ENCODE results near the gene HOXA11.

HOXA11 gene

GRCh38 chr7:27176524-27176845 lies 8.5 kb downstream of the HOXA11 start:
- no CpG with 5 or more reads among the region's 3 CpGs for WGBS (ENCODE audit: extremely low coverage, insufficient coverage, insufficient read length)
- Histone ChIP-seq H4K91ac (ENCODE audit: low read depth, low read length) (no peak overlapping the region), H3K79me1 (ENCODE audit: low read length) (no peaks in the 10 kb centered on the region), H3K18ac (ENCODE audit: low read length) (no peak overlapping the region), H3K27me3 (ENCODE audit: insufficient read depth, low read length) (peaks cover 88% of the 10 kb centered on the region), H3K23ac (ENCODE audit: low read length) (no peak overlapping the region), H3K9ac (ENCODE audit: low read length) (no peak overlapping the region), H3K9me3 (ENCODE audit: insufficient read depth, low read depth, low read length) (peaks cover 43% of the 10 kb centered on the region), H2BK12ac (ENCODE audit: low read length) (no peak overlapping the region), H3K14ac (ENCODE audit: low read length) (no peak overlapping the region), H2BK5ac (ENCODE audit: low read depth, low read length, poor library complexity) (no peak overlapping the region), H3K4me2 (ENCODE audit: low read length) (no peak overlapping the region), H3K4me3 (ENCODE audit: low read depth, low read length) (no peak overlapping the region), H3K4me1 (ENCODE audit: control insufficient read depth in 1 of 2, insufficient read depth in 2 of 2, low read length in 2 of 2) (peaks cover 7 to 16% of the 10 kb centered on the region in 2 experiments), H2BK120ac (ENCODE audit: insufficient read depth, low read length, poor library complexity) (no peak overlapping the region), H3K36me3 (ENCODE audit: control insufficient read depth in 1 of 2, insufficient read depth in 2 of 2, low read length in 2 of 2) (no peaks in the 10 kb centered on the region), H2AK5ac (ENCODE audit: low read length) (no peak overlapping the region), H4K12ac (ENCODE audit: low read depth, low read length) (no peak overlapping the region), H3K79me2 (ENCODE audit: control insufficient read depth, insufficient read depth, low read length, poor library complexity) (no peaks in the 10 kb centered on the region), H3K27ac (ENCODE audit: low read depth, low read length) (no peak overlapping the region), H2AFZ (ENCODE audit: insufficient read depth, low read length, poor library complexity) (no peak overlapping the region), H4K8ac (ENCODE audit: low read depth, low read length) (no peak overlapping the region), H3K4ac (ENCODE audit: low read depth, low read length) (no peak overlapping the region)
- no peak for DNase-seq

GRCh38 chr7:27175626-27176523 lies 9.2 kb downstream of the HOXA11 start:
- H3K9ac ChIP-seq (ENCODE audit: low read length), result no peak overlapping the region
- H3K4me2 ChIP-seq (ENCODE audit: low read length), result no peak overlapping the region
- no peak overlapping the region for H3K4ac ChIP-seq (ENCODE audit: low read depth, low read length)
- no peak overlapping the region for H4K12ac ChIP-seq (ENCODE audit: low read depth, low read length)
- no CpG with 5 or more reads among the region's 40 CpGs for WGBS (ENCODE audit: extremely low coverage, insufficient coverage, insufficient read length)
- no peak overlapping the region for H3K18ac ChIP-seq (ENCODE audit: low read length)
- no peak overlapping the region for H3K27ac ChIP-seq (ENCODE audit: low read depth, low read length)
- peaks cover 92% of the 10 kb centered on the region for H3K27me3 ChIP-seq (ENCODE audit: insufficient read depth, low read length)
- no peaks in the 10 kb centered on the region for H3K79me2 ChIP-seq (ENCODE audit: control insufficient read depth, insufficient read depth, low read length, poor library complexity)
- H2AFZ ChIP-seq (ENCODE audit: insufficient read depth, low read length, poor library complexity), result no peak overlapping the region
- no peak overlapping the region for H3K14ac ChIP-seq (ENCODE audit: low read length)
- H2BK5ac ChIP-seq (ENCODE audit: low read depth, low read length, poor library complexity), result no peak overlapping the region
- H4K91ac ChIP-seq (ENCODE audit: low read depth, low read length), result no peak overlapping the region
- peaks cover 7 to 19% of the 10 kb centered on the region in 2 experiments for H3K4me1 ChIP-seq (ENCODE audit: control insufficient read depth in 1 of 2, insufficient read depth in 2 of 2, low read length in 2 of 2)
- no peak overlapping the region for H2BK120ac ChIP-seq (ENCODE audit: insufficient read depth, low read length, poor library complexity)
- H3K4me3 ChIP-seq (ENCODE audit: low read depth, low read length), result no peak overlapping the region
- DNase-seq, result no peak
- H3K9me3 ChIP-seq (ENCODE audit: insufficient read depth, low read depth, low read length), result peaks cover 45% of the 10 kb centered on the region
- H3K79me1 ChIP-seq (ENCODE audit: low read length), result no peaks in the 10 kb centered on the region
- H4K8ac ChIP-seq (ENCODE audit: low read depth, low read length), result no peak overlapping the region
- no peaks in the 10 kb centered on the region for H3K36me3 ChIP-seq (ENCODE audit: control insufficient read depth in 1 of 2, insufficient read depth in 2 of 2, low read length in 2 of 2)
- H3K23ac ChIP-seq (ENCODE audit: low read length), result peak overlapping the region; percentile 41
- H2BK12ac ChIP-seq (ENCODE audit: low read length), result no peak overlapping the region
- no peak overlapping the region for H2AK5ac ChIP-seq (ENCODE audit: low read length)

- no peak overlapping the region for H3K4me2 ChIP-seq (ENCODE audit: low read length)
- peaks cover 88% of the 10 kb centered on the region for H3K27me3 ChIP-seq (ENCODE audit: insufficient read depth, low read length)
- H4K12ac ChIP-seq (ENCODE audit: low read depth, low read length), result no peak overlapping the region
- DNase-seq, result no peak
- H3K27ac ChIP-seq (ENCODE audit: low read depth, low read length), result no peak overlapping the region
- H2AK5ac ChIP-seq (ENCODE audit: low read length), result no peak overlapping the region
- no peak overlapping the region for H2BK12ac ChIP-seq (ENCODE audit: low read length)
- no peak overlapping the region for H4K8ac ChIP-seq (ENCODE audit: low read depth, low read length)
- no peak overlapping the region for H2BK5ac ChIP-seq (ENCODE audit: low read depth, low read length, poor library complexity)
- H3K18ac ChIP-seq (ENCODE audit: low read length), result no peak overlapping the region
- no peaks in the 10 kb centered on the region for H3K79me2 ChIP-seq (ENCODE audit: control insufficient read depth, insufficient read depth, low read length, poor library complexity)
- H3K23ac ChIP-seq (ENCODE audit: low read length), result no peak overlapping the region
- WGBS (ENCODE audit: extremely low coverage, insufficient coverage, insufficient read length), result no CpG with 5 or more reads among the region's 12 CpGs
- peaks cover 45% of the 10 kb centered on the region for H3K9me3 ChIP-seq (ENCODE audit: insufficient read depth, low read depth, low read length)
- no peak overlapping the region for H2BK120ac ChIP-seq (ENCODE audit: insufficient read depth, low read length, poor library complexity)
- no peaks in the 10 kb centered on the region for H3K79me1 ChIP-seq (ENCODE audit: low read length)
- H4K91ac ChIP-seq (ENCODE audit: low read depth, low read length), result no peak overlapping the region
- no peak overlapping the region for H3K14ac ChIP-seq (ENCODE audit: low read length)
- no peak overlapping the region for H3K4ac ChIP-seq (ENCODE audit: low read depth, low read length)
- H3K4me1 ChIP-seq (ENCODE audit: control insufficient read depth in 1 of 2, insufficient read depth in 2 of 2, low read length in 2 of 2), result peaks cover 7 to 19% of the 10 kb centered on the region in 2 experiments
- no peak overlapping the region for H3K4me3 ChIP-seq (ENCODE audit: low read depth, low read length)
- no peak overlapping the region for H2AFZ ChIP-seq (ENCODE audit: insufficient read depth, low read length, poor library complexity)
- H3K9ac ChIP-seq (ENCODE audit: low read length), result no peak overlapping the region
- H3K36me3 ChIP-seq (ENCODE audit: control insufficient read depth in 1 of 2, insufficient read depth in 2 of 2, low read length in 2 of 2), result no peaks in the 10 kb centered on the region
Observed at GRCh38 chr7:27174874-27175625, 10.0 kb downstream of the HOXA11 start.

DNA sequence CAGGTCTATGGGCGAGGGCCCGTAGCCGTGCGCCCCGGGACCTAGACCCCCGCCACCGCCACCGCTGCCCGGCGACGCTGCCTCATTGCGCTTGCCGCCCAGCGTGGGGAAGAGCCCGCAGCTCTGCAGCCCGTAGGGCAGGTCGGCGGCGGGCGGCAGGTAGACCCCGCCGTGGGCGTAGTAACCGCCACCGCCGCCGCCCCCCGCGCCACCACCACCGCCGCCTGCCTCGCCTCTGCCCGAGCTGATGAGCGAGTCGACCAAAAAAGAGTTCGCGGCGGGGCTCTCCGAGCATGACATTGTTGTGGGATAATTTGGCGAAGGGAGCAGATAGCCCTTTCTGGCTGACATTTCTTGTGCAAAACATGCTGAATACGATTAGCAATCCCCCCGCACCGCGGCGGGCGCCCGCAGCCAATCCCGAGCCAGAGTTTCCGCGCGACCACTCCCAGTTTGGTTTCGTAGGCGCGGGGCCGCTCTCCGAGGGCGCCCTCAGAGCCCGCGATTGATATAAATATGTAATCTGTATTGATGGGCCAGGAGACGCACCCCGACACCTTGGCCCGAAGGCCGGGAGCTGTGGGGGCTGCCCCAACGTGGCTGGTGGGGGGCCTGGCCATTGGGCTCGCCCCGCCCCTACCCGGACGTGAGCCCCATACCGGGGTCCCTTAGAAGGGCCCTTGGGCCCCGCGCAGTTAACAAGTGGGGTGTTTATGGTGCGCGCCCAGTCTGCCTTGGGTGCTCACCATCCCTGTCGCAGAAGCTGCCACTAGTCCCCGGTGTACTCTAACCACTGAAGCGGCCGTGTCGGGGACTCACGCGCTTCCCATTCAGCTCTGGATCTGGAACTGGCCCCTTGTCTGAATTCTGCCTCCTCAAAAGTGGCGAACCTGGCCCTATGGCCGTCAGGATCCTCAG lies 10.8 kb downstream of the HOXA11 start, which contains the start of gene HOXA10:
Gene HOXA10 (minus strand): TSS at position 365 of the 918 bp plus-strand sequence. CDS start 14 bp downstream, at position 351.
- Histone ChIP-seq H4K91ac (ENCODE audit: low read depth, low read length) (no peak within 1 kb of the TSS), H3K9ac (ENCODE audit: low read length) (no peak within 1 kb of the TSS), H2BK12ac (ENCODE audit: low read length) (no peak within 1 kb of the TSS), H3K27me3 (ENCODE audit: insufficient read depth, low read length) (peaks cover 86% of the 10 kb centered on the region), H3K18ac (ENCODE audit: low read length) (no peak within 1 kb of the TSS), H3K23ac (ENCODE audit: low read length) (no peak within 1 kb of the TSS), H3K36me3 (ENCODE audit: control insufficient read depth in 1 of 2, insufficient read depth in 2 of 2, low read length in 2 of 2) (no peaks in the 10 kb centered on the region), H3K9me3 (ENCODE audit: insufficient read depth, low read depth, low read length) (peaks cover 42% of the 10 kb centered on the region), H3K4ac (ENCODE audit: low read depth, low read length) (no peak within 1 kb of the TSS), H2BK5ac (ENCODE audit: low read depth, low read length, poor library complexity) (no peak within 1 kb of the TSS), H3K4me1 (ENCODE audit: control insufficient read depth in 1 of 2, insufficient read depth in 2 of 2, low read length in 2 of 2) (peaks cover 6 to 20% of the 10 kb centered on the region in 2 experiments), H3K27ac (ENCODE audit: low read depth, low read length) (no peak within 1 kb of the TSS), H3K79me1 (ENCODE audit: low read length) (no peaks in the 10 kb centered on the region), H4K12ac (ENCODE audit: low read depth, low read length) (no peak within 1 kb of the TSS), H3K79me2 (ENCODE audit: control insufficient read depth, insufficient read depth, low read length, poor library complexity) (no peaks in the 10 kb centered on the region), H3K14ac (ENCODE audit: low read length) (no peak within 1 kb of the TSS), H2AFZ (ENCODE audit: insufficient read depth, low read length, poor library complexity) (peak within 1 kb of the TSS; percentile 54), H4K8ac (ENCODE audit: low read depth, low read length) (no peak within 1 kb of the TSS), H2AK5ac (ENCODE audit: low read length) (no peak within 1 kb of the TSS), H3K4me2 (ENCODE audit: low read length) (peak within 1 kb of the TSS; percentile 51), H2BK120ac (ENCODE audit: insufficient read depth, low read length, poor library complexity) (no peak within 1 kb of the TSS), H3K4me3 (ENCODE audit: low read depth, low read length) (peak within 1 kb of the TSS; percentile 25)
- DNase-seq, result no peak
- WGBS (ENCODE audit: extremely low coverage, insufficient coverage, insufficient read length), result no CpG with 5 or more reads among the region's 82 CpGs

Data from trophoblast cell (in vitro differentiated cells and primary cell).